HepG2 (cell line): Measurements from ENCODE around the gene CARD8. TPM values are rescaled to one million over a fixed set of nuclear protein-coding genes. Genes with fewer than 3 reads are reported as not detected.
A peak's percentile ranks its signal among the peaks of the same experiment; 100 is the strongest.

Source experiments
- ASH2L ChIP-seq: fragments of 300-600, 200-600 bp; sonication (generic); IDR thresholded peaks from 2 replicates; pipeline ENCODE4 v1.7.0; 2017; ENCODE audit warnings: low read depth, mild to moderate bottlenecking, moderate library complexity, mixed read lengths, low read length; ENCODE audit not compliant: insufficient read length
- CBX5 ChIP-seq: sonication (generic); formaldehyde crosslinking; IDR thresholded peaks from 2 replicates; pipeline ENCODE4 v1.4.0; 2020; ENCODE audit warnings: missing genetic modification reagents, borderline replicate concordance
- CREB3 ChIP-seq: sonication (generic); formaldehyde crosslinking; IDR thresholded peaks from 2 replicates; pipeline ENCODE4 v1.5.0; 2020; ENCODE audit warnings: missing genetic modification reagents
- EED ChIP-seq: sonication (generic); formaldehyde crosslinking; IDR thresholded peaks from 2 replicates; pipeline ENCODE4 v1.5.0; 2020; ENCODE audit warnings: mild to moderate bottlenecking, missing genetic modification reagents
- GLI4 ChIP-seq: sonication (generic); formaldehyde crosslinking; IDR thresholded peaks from 2 replicates; pipeline ENCODE4 v1.5.1; 2020; ENCODE audit warnings: missing genetic modification reagents, mild to moderate bottlenecking, moderate library complexity, borderline replicate concordance
- HMG20B ChIP-seq: conservative IDR thresholded peaks from 2 replicates; pipeline ENCODE4 v1.6.1; 2016; ENCODE audit warnings: missing genetic modification reagents, missing compliant biosample characterization
- HNRNPL ChIP-seq: fragments of 200-400 bp; formaldehyde crosslinking; IDR thresholded peaks from 2 replicates; pipeline ENCODE4 v1.6.1; 2017; ENCODE audit warnings: mild to moderate bottlenecking, low read depth, low read length
- KDM6A ChIP-seq: IDR thresholded peaks from 2 replicates; pipeline ENCODE4 v1.6.1; 2016; ENCODE audit warnings: low read depth
- NCOA2 ChIP-seq: sonication (generic); formaldehyde crosslinking; IDR thresholded peaks from 2 replicates; pipeline ENCODE4 v1.8.0; 2022; ENCODE audit warnings: inconsistent platforms
- NFE2 ChIP-seq: sonication (generic); formaldehyde crosslinking; IDR thresholded peaks from 2 replicates; pipeline ENCODE4 v1.4.0; 2020; ENCODE audit warnings: missing genetic modification reagents
- POLR2A ChIP-seq, 2 experiments: IDR thresholded peaks; 2 replicates each; pipeline ENCODE4 v1.6.1; 2011; ENCODE audit warnings: low read depth in 2 of 2, low read length in 2 of 2, mild to moderate bottlenecking in 1 of 2, moderate library complexity in 1 of 2; ENCODE audit not compliant: insufficient read depth in 1 of 2
- REL ChIP-seq: sonication (generic); formaldehyde crosslinking; conservative IDR thresholded peaks from 2 replicates; pipeline ENCODE4 v1.8.0; 2022; ENCODE audit warnings: mild to moderate bottlenecking, missing genetic modification reagents, moderate library complexity
- RXRA ChIP-seq: sonication (generic); formaldehyde crosslinking; IDR thresholded peaks from 2 replicates; pipeline ENCODE4 v1.5.1; 2020; ENCODE audit warnings: missing genetic modification reagents
- SOX13 ChIP-seq, 3 experiments: fragments of 450-650 bp in 1 of 3; sonication (generic) in 1 of 3; formaldehyde crosslinking in 1 of 3; IDR thresholded peaks in 2 of 3; conservative IDR thresholded peaks in 1 of 3; 2 replicates each; pipeline versions ENCODE4 v1.5.0 to v1.6.1; 2016 to 2020; ENCODE audit warnings: antibody characterized with exemption in 1 of 3, mild to moderate bottlenecking in 1 of 3, missing compliant biosample characterization in 1 of 3, missing genetic modification reagents in 1 of 3, moderate library complexity in 1 of 3
- SP1 ChIP-seq, 2 experiments: fragments of 450-650 bp in 1 of 2; sonication (generic) in 1 of 2; formaldehyde crosslinking in 1 of 2; IDR thresholded peaks; 2 replicates each; pipeline versions ENCODE4 v1.4.0 to v1.6.1; 2016 to 2020; ENCODE audit warnings: missing genetic modification reagents in 1 of 2
- TCF12 ChIP-seq, 2 experiments: fragments of 450-650 bp in 1 of 2; sonication (generic) in 1 of 2; formaldehyde crosslinking in 1 of 2; IDR thresholded peaks; 2 replicates each; pipeline versions ENCODE4 v1.6.1 to v1.8.0; 2017 to 2022; ENCODE audit warnings: antibody characterized with exemption in 1 of 2, mild to moderate bottlenecking in 1 of 2, missing genetic modification reagents in 1 of 2, moderate library complexity in 1 of 2
- ZNF143 ChIP-seq: sonication (generic); formaldehyde crosslinking; IDR thresholded peaks from 2 replicates; pipeline ENCODE4 v1.4.0; 2020; ENCODE audit warnings: missing genetic modification reagents
- ZNF230 ChIP-seq: sonication (generic); formaldehyde crosslinking; IDR thresholded peaks from 2 replicates; pipeline ENCODE4 v1.4.0; 2020; ENCODE audit warnings: mild to moderate bottlenecking, missing genetic modification reagents
- ZNF3 ChIP-seq: IDR thresholded peaks from 2 replicates; pipeline ENCODE4 v1.7.0; 2017; ENCODE audit warnings: inconsistent platforms
- ZNF329 ChIP-seq: sonication (generic); formaldehyde crosslinking; IDR thresholded peaks from 2 replicates; pipeline ENCODE4 v1.9.0; 2021; ENCODE audit warnings: low read depth, mild to moderate bottlenecking, missing genetic modification reagents
- ZNF790 ChIP-seq: sonication (generic); formaldehyde crosslinking; IDR thresholded peaks from 2 replicates; pipeline ENCODE4 v1.8.0; 2022; ENCODE audit warnings: missing genetic modification reagents, mild to moderate bottlenecking, borderline replicate concordance
- polyA plus RNA-seq, 8 experiments: library from polyadenylated mRNA; depleted of rRNA in 3 of 8; stranded (reverse) in 7 of 8; unstranded in 1 of 8; fragments of >200 nt; fragmentation: Illumina TruSeq in 4 of 8; extraction: Trizol in 4 of 8; gene quantifications; 2 replicates each; pipeline versions ENCODE4 v1.2.1 to v1.2.3, GENCODE V29; 2011 to 2016; ENCODE audit warnings: low read depth in 4 of 8, missing spikeins in 1 of 8, mixed read lengths in 1 of 8; ENCODE audit not compliant: insufficient read depth in 1 of 8
- total RNA-seq, 5 experiments: library from RNA; depleted of rRNA; stranded (reverse); fragments of >200 nt; fragmentation: Illumina TruSeq; extraction: Trizol; gene quantifications; 2 replicates each; pipeline ENCODE4 v1.2.3, GENCODE V29; 2016; ENCODE audit warnings: low read depth in 1 of 5
- TF ChIP-seq, protein P1 (sequence below): sonication (generic); formaldehyde crosslinking; IDR thresholded peaks from 2 replicates; pipeline ENCODE4 v1.9.0; 2022; ENCODE audit warnings: missing genetic modification reagents, mild to moderate bottlenecking, borderline replicate concordance

Gene CARD8
- total and polyA plus RNA-seq, 2 of the 13 experiments (the other 11 are each of a cell fraction or from before 2014, with no cell fraction given) = 15.0 to 19.2 TPM

- no peak for TF ChIP-seq ZNF3 (CRISPR knock-in tag)
- no peak for TF ChIP-seq CREB3 (CRISPR knock-in tag)
- no peak for TF ChIP-seq ZNF230 (CRISPR knock-in tag)
- no peak for TF ChIP-seq HNRNPL
- TF ChIP-seq SP1 (IDR thresholded peaks at IDR 0.05) = no peak
- TF ChIP-seq SP1 (CRISPR knock-in tag; IDR thresholded peaks at IDR 0.05) = no peak
- no peak; the same call in 1 of the 2 replicates for TF ChIP-seq KDM6A (CRISPR knock-in tag)
- no peak for TF ChIP-seq HMG20B
- no peak for TF ChIP-seq ZNF790 (CRISPR knock-in tag)
- TF ChIP-seq CBX5 (CRISPR knock-in tag) = no peak; the same call in 1 of the 2 replicates
- peak; percentile 47 for TF ChIP-seq ASH2L
- no peak for TF ChIP-seq SOX13 (IDR thresholded peaks at IDR 0.05)
- TF ChIP-seq SOX13 (CRISPR knock-in tag; conservative IDR thresholded peaks at IDR 0.05 in 1 of 2, IDR thresholded peaks at IDR 0.05 in 1 of 2) = no peak
- TF ChIP-seq NCOA2 (CRISPR knock-in tag) = no peak; the same call in 1 of the 2 replicates
- TF ChIP-seq ZNF143 (CRISPR knock-in tag) = peak; percentile 87
- TF ChIP-seq GLI4 (CRISPR knock-in tag) = no peak
- TF ChIP-seq TCF12 (IDR thresholded peaks at IDR 0.05) = no peak
- TF ChIP-seq TCF12 (CRISPR knock-in tag; IDR thresholded peaks at IDR 0.05) = no peak
- TF ChIP-seq, protein P1, sequence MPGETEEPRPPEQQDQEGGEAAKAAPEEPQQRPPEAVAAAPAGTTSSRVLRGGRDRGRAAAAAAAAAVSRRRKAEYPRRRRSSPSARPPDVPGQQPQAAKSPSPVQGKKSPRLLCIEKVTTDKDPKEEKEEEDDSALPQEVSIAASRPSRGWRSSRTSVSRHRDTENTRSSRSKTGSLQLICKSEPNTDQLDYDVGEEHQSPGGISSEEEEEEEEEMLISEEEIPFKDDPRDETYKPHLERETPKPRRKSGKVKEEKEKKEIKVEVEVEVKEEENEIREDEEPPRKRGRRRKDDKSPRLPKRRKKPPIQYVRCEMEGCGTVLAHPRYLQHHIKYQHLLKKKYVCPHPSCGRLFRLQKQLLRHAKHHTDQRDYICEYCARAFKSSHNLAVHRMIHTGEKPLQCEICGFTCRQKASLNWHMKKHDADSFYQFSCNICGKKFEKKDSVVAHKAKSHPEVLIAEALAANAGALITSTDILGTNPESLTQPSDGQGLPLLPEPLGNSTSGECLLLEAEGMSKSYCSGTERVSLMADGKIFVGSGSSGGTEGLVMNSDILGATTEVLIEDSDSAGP (CRISPR knock-in tag) = peak; percentile 80; the same call in 1 of the 2 replicates
- TF ChIP-seq ZNF329 = no peak
- 0 out of 2 replicates have a peak, but pooled peaks have one; percentile 13 for TF ChIP-seq RXRA (CRISPR knock-in tag)
- peak; percentile 64 to 76; a peak in 3 of 4 replicates for TF ChIP-seq POLR2A (IDR thresholded peaks at IDR 0.05; ENCODE audit: insufficient read depth in 1 of 2, low read depth in 2 of 2, low read length in 2 of 2)
- no peak for TF ChIP-seq NFE2 (CRISPR knock-in tag)
- TF ChIP-seq REL (CRISPR knock-in tag) = no peak
- no peak for TF ChIP-seq EED (CRISPR knock-in tag)
These were observed 51.7 kb downstream of the CARD8 start (continued) for GRCh38 chr19:48203794-48204628.
